ENCODE results near the gene PGP.

The PGP gene

GRCh38 chr16:2198283-2198682 lies 16.4 kb downstream of the PGP start:
- no peak for DNase-seq (ENCODE audit: low spot score)

DNA sequence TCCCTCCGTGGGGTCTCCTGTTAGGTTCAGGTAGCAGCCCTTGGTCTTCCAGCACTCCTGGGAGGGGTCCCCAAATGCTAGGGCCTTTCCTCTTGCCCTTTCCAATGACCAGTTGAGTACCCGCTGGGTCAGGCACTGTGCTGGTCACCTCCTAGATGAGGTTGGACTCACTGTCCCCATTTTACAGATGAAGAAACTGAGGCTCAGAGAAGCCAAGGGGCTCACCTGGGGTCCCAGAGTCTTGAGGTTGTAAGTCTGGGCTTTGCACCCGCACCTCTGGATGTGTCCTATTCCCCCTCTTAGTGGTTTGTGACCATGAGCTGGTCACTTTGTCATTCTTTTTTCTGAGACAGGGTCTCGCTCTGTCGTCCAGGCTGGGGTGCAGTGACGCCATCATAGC lies 16.9 kb downstream of the PGP start:
- no peak for DNase-seq (ENCODE audit: low spot score)

DNA sequence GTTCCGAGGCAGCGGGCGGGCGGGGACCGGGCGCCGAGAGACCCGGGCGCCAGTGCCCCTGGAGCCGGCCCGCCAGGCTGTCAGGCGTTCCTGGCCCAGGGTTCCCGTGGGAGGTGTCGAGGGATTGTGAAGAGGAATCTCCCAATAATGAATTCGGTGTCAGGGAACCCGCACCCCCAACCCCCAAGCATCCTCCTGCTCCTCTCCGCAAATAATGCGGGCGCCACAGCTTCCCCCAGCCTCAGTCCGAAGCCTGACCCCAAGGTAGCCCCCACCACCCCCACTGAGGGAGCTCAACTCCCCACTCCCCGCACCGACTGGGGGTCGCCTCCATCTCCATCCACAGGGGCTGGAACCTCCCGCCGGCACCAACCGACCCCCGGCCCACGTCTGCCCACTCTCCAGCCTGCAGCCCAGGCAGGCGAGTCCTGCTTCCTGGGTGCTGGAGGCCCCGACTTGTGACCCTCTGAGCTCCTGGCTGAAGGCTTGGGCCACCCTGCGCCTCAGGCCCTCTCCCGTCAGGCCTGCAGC lies 17.6 kb downstream of the PGP start:
- no peak for DNase-seq (ENCODE audit: low spot score)

GRCh38 chr16:2196162-2196980 lies 18.3 kb downstream of the PGP start, which contains the start of gene CASKIN1:
Gene CASKIN1 (minus strand): TSS chr16:2196605. CDS start chr16:2196432, 173 bp downstream.
- no peak for DNase-seq (ENCODE audit: low spot score)

GRCh38 chr16:2195322-2196161 lies 19.1 kb downstream of the PGP start:
- no peak for DNase-seq (ENCODE audit: low spot score)

- no peak for DNase-seq (ENCODE audit: low spot score)
Observed at GRCh38 chr16:2194852-2195321, 19.8 kb downstream of the PGP start.

GRCh38 chr16:2194166-2194834 lies 20.3 kb downstream of the PGP start:
- no peak for DNase-seq (ENCODE audit: low spot score)

- DNase-seq (ENCODE audit: low spot score) = no peak
Observed at GRCh38 chr16:2191446-2191706, 23.3 kb downstream of the PGP start.

DNA sequence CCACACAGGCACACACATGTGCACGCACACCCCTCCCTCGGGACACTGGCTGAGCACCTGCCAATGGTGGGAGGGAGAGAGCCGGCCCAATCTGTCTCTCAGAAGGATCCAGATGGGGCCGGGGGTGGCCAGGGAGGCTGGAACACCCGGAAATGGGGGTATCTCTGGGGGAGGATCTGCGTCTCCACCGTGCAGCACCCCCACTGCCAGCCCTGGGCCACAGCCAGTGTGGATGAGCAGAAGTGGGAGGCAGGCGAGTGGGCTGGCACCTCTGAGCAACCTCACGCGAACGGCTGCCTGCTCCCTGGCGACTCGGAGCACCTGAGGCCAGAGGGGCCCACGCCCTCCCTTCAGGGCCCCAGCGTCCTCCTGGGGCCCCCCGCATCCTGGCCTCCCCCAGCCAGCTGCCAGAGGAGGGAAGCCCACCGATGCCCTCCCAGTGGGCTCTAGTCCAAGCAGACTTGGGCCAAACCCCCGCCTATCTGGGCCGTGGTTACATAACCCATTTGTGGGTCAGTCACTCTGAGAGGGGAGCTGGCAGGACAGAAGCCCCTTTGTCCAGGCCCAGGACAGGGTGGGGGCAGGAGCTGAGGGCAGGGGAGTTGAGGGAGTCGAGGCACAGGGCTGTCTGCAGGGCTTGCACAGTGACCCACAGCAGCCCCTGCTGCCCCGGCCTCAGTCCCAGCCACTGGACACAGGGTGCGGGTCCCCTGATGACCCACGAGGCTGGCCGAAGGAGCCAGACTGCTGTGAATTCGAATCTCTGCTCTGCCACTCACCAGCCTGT lies 23.8 kb downstream of the PGP start:
- DNase-seq (ENCODE audit: low spot score) = no peak

DNA sequence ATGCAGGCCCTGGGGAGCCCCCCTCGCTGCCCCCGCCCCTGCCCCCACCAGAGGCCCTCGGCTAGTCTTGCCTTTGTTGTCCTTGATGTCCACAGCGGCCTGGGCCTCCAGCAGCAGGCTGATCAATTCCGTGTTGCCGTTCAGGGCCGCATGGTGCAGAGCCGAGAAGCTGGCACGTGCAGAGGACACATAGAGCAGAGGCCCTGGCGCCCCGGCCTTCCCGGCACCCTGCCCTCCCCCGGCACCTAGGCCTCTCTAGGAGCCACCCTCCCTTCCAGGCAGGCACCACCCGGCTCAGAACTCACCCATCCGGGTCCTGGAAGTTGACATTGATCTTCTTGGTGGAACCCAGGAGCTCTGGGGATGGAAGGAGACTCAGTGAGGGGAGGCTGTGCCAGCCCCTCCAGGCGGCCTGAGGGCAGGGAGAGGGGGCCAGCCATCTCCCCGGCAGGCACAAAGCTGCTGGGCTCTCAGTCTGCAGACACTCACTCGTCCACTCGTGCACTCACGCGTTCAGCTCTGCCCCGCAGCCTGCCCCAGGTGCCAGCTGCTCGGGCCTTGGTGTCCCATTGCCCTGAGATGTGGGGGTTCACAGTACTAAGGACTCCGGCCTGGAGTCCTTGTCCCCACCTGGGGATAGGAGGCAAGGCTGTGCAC lies 24.5 kb downstream of the PGP start:
- no peak for DNase-seq (ENCODE audit: low spot score)

DNA sequence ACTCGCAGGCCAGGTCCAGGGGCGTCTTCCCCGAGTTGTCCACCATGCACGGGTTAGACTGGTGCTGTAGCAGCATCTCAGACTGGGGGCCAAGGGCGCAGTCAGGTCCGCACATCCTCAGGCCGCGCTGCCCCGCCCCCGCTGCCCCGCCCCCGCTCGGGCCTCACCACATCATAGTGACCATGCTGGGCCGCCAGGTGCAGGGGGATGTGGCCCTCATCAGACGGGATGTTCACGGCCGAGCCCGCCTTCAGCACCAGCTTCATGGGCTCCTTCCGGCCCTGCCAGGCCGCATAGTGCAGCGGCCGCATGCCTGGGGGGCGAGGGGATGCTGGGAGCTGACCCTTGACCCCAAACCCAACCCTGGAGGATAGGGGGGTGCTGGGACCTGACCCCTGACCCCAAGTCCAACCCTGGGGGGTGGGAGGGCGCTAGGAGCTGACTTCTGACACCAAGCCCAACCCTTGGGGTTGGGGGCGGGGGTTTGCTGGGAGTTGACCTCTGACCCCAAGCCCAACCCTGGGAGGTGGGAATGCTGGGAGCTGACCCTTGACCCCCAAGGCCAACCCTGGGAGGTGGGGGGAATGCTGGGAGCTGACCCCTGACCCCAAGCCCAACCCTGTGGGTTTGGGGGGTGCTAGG lies 25.3 kb downstream of the PGP start:
- DNase-seq (ENCODE audit: low spot score) = no peak

DNA sequence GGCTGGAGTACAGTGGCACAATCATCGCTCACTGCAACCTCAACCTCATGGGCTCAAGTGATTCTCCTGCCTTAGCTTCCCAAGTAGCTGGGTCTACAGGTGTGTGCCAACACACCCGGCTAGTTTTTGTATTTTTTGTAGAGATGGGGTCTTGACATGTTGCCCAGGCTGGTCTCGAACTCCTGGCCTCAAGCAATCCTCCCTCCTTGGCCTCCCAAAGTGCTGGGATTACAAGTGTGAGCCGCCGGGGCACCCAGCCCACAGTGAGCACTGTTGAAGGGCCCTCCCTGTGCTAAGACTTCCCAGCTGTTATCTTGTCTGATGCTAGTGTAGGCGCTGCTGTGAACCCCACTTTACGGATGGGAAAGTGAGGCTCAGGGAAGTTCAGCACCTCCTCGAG lies 26.2 kb downstream of the PGP start:
- DNase-seq (ENCODE audit: low spot score) = no peak

GRCh38 chr16:2187212-2187611 lies 27.4 kb downstream of the PGP start:
- no peak for DNase-seq (ENCODE audit: low spot score)

DNA sequence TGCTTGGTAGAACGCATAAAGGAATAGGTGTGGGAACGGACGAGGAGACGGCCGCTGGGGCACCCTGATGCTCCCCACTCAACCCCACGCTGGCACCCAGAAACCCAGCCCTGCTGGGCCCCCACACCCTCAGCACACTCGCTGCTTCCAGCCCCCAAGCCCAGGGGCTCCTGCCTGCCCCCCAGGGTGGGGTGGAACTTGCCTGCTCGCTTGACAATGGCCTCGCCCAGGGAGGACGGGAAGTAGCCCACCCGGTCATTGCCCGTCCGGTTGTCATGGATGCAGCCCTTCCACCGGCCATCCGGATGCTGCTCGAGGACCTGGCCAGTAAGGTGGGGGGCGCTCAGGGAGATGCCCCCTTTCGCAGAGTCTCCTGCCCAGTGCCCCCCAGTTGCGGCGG lies 28.1 kb downstream of the PGP start:
- DNase-seq (ENCODE audit: low spot score) = no peak

GRCh38 chr16:2186064-2186463 lies 28.6 kb downstream of the PGP start:
- DNase-seq (ENCODE audit: low spot score) = no peak

GRCh38 chr16:2184962-2185361 lies 29.7 kb downstream of the PGP start:
- no peak for DNase-seq (ENCODE audit: low spot score)

- DNase-seq (ENCODE audit: low spot score) = no peak
Observed at GRCh38 chr16:2184346-2184745, 30.3 kb downstream of the PGP start.

DNA sequence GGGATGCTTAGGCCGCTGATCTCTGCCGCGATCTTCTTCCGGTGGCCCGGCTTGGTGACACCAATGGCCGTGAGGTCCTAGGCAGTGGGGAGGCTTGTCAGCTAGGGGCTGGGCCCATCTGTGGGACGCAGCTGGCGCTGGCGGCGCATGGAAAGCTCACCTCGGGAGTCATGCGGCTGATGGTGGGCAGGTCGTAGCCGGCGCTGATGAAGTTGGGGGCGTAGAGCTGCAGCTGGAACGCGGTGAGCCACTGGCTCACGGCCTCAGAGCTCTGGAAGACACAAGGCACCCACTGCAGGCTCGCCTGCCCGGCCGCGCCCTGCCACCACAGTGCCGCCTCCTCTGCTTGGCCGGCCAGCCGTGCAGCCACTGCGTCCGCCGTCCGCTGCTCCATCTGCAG lies 31.0 kb downstream of the PGP start:
- DNase-seq (ENCODE audit: low spot score) = no peak

- no peak for DNase-seq (ENCODE audit: low spot score)
Observed at GRCh38 chr16:2181952-2182351, 32.7 kb downstream of the PGP start.

Measured in activated CD4-positive, alpha-beta T cell treated with anti-CD3 and anti-CD28 coated beads, Interleukin-2, Interleukin-4, amounts not matched to agents 100 ng/mL and 50 ng/mL, durations not matched to agents 16 hours and 8 hours (primary cell).